GM23338 (cell line): Measurements from ENCODE around the gene PSMG1. TPM values are rescaled to one million over a fixed set of nuclear protein-coding genes. Genes with fewer than 3 reads are reported as not detected.

ENCODE experiments used
- ATAC-seq: fragments of 200-7000 bp; cut with Tn5 transposase; 3 replicates; pipeline ENCODE4 v1.9.1; 2020
- DNase-seq: peaks from one replicate; pipeline ENCODE4 v3.0.0-alpha.2; 2015; ENCODE audit warnings: low spot score
- H2AFZ ChIP-seq: fragments of 200-600 bp; sonication (generic); 2 replicates; pipeline ENCODE4 v1.8.0; 2016; ENCODE audit warnings: antibody characterized with exemption, mild to moderate bottlenecking, moderate library complexity
- H3F3A ChIP-seq: fragments of 200-600 bp; sonication (generic); replicated peaks from 2 replicates; pipeline ENCODE4 v1.8.0; 2017; ENCODE audit warnings: antibody characterized with exemption, mixed run types, low read depth
- H3K27ac ChIP-seq: fragments of 200-600 bp; sonication (generic); 2 replicates; pipeline ENCODE4 v1.6.1; 2016; ENCODE audit warnings: low read depth
- H3K27me3 ChIP-seq: fragments of 200-600 bp; sonication (generic); 2 replicates; pipeline ENCODE4 v1.8.0; 2016; ENCODE audit warnings: mild to moderate bottlenecking, mixed run types, moderate library complexity; ENCODE audit not compliant: insufficient read depth
- H3K36me3 ChIP-seq: fragments of 200-600 bp; sonication (generic); 2 replicates; pipeline ENCODE4 v1.8.0; 2016; ENCODE audit warnings: mild to moderate bottlenecking; ENCODE audit not compliant: insufficient read depth
- H3K4me1 ChIP-seq: fragments of 200-600 bp; sonication (generic); 2 replicates; pipeline ENCODE4 v1.8.0; 2016; ENCODE audit warnings: mild to moderate bottlenecking, moderate library complexity; ENCODE audit not compliant: insufficient read depth
- H3K4me2 ChIP-seq: fragments of 200-600 bp; sonication (generic); 2 replicates; pipeline ENCODE4 v1.7.1; 2017; ENCODE audit warnings: mixed run types
- H3K4me3 ChIP-seq: fragments of 200-600 bp; sonication (generic); 2 replicates; pipeline ENCODE4 v1.6.1; 2016; ENCODE audit warnings: mixed run types
- H3K79me2 ChIP-seq: fragments of 200-600 bp; sonication (generic); replicated peaks from 2 replicates; pipeline ENCODE4 v1.8.0; 2017; ENCODE audit warnings: mild to moderate bottlenecking; ENCODE audit not compliant: insufficient read depth
- H3K9me2 ChIP-seq: fragments of 200-600 bp; sonication (generic); 2 replicates; pipeline ENCODE4 v1.8.0; 2017; ENCODE audit not compliant: insufficient read depth
- H4K20me1 ChIP-seq: fragments of 200-600 bp; sonication (generic); replicated peaks from 2 replicates; pipeline ENCODE4 v1.8.0; 2017; ENCODE audit warnings: mild to moderate bottlenecking; ENCODE audit not compliant: insufficient read depth
- H3K27ac Mint-ChIP-seq: 2 replicates; pipeline ENCODE4 v1.8.0; 2020; ENCODE audit warnings: inconsistent platforms, mild to moderate bottlenecking, moderate library complexity, mixed read lengths
- H3K27me3 Mint-ChIP-seq: 3 replicates; pipeline ENCODE4 v1.8.0; 2022; ENCODE audit warnings: low read depth, mild to moderate bottlenecking, moderate library complexity, mixed read lengths, inconsistent platforms; ENCODE audit not compliant: insufficient read depth, poor library complexity
- H3K36me3 Mint-ChIP-seq: 3 replicates; pipeline ENCODE4 v1.8.0; 2021; ENCODE audit warnings: low read depth, mild to moderate bottlenecking, inconsistent platforms, moderate library complexity, mixed read lengths
- H3K4me1 Mint-ChIP-seq: 3 replicates; pipeline ENCODE4 v1.8.0; 2020; ENCODE audit warnings: mild to moderate bottlenecking, inconsistent platforms, mixed read lengths
- H3K4me3 Mint-ChIP-seq: 3 replicates; pipeline ENCODE4 v1.8.0; 2021; ENCODE audit warnings: moderate library complexity, mild to moderate bottlenecking, inconsistent platforms, mixed read lengths
- H3K9me3 Mint-ChIP-seq: 3 replicates; pipeline ENCODE4 v1.8.0; 2020; ENCODE audit warnings: moderate library complexity, mild to moderate bottlenecking, inconsistent platforms, mixed read lengths
- CREB1 ChIP-seq: fragments of 250-450 bp; sonication (Bioruptor Pico); IDR thresholded peaks from 2 replicates; pipeline ENCODE4 v1.5.0; 2020; ENCODE audit warnings: low read depth, mild to moderate bottlenecking, moderate library complexity
- EZH2 ChIP-seq: fragments of 200-600 bp; sonication (generic); IDR thresholded peaks from one replicate; pipeline ENCODE4 v1.8.0; 2017; ENCODE audit warnings: antibody characterized with exemption, mild to moderate bottlenecking, low read depth; ENCODE audit not compliant: unreplicated experiment
- EZH2phosphoT487 ChIP-seq: fragments of 200-600 bp; sonication (generic); IDR thresholded peaks from one replicate; pipeline ENCODE4 v1.8.1; 2018; ENCODE audit warnings: antibody characterized with exemption; ENCODE audit not compliant: unreplicated experiment
- JUNB ChIP-seq: IDR thresholded peaks from one replicate; pipeline ENCODE4 v1.6.1; 2016; ENCODE audit warnings: antibody characterized with exemption; ENCODE audit not compliant: unreplicated experiment
- NANOG ChIP-seq: IDR thresholded peaks from 2 replicates; pipeline ENCODE4 v1.6.1; 2016; ENCODE audit warnings: antibody characterized with exemption, borderline replicate concordance
- POLR2AphosphoS5 ChIP-seq: IDR thresholded peaks from 2 replicates; pipeline ENCODE4 v1.6.1; 2016; ENCODE audit warnings: antibody characterized with exemption, low read depth
- STAT1 ChIP-seq: IDR thresholded peaks from one replicate; pipeline ENCODE4 v1.6.1; 2016; ENCODE audit warnings: antibody characterized with exemption; ENCODE audit not compliant: unreplicated experiment
- ZNF114 ChIP-seq: fragments of 250-450 bp; sonication (Bioruptor Pico); IDR thresholded peaks from 2 replicates; pipeline ENCODE4 v1.5.0; 2020; ENCODE audit warnings: mild to moderate bottlenecking, moderate library complexity
- ZNF331 ChIP-seq: fragments of 250-450 bp; sonication (Bioruptor Pico); IDR thresholded peaks from 2 replicates; pipeline ENCODE4 v1.5.0; 2020; ENCODE audit warnings: low read depth, mild to moderate bottlenecking, moderate library complexity
- polyA plus RNA-seq: library from polyadenylated mRNA; unstranded; fragments of >200 nt; fragmentation: Nextera tagmentation; extraction: Ambion mirVana; gene quantifications from 2 replicates; pipeline ENCODE4 v1.2.1, GENCODE V29; 2016
- total RNA-seq: library from RNA; depleted of rRNA; stranded (reverse); fragments of >200 nt; shearing (Covaris generic); gene quantifications from 2 replicates; pipeline ENCODE4 v1.2.3, GENCODE V29; 2014
- TF ChIP-seq, protein P1 (sequence below), 2 experiments: fragments of 200-600 bp in 1 of 2; sonication (generic) in 1 of 2; conservative IDR thresholded peaks; 2 replicates each; pipeline versions ENCODE4 v1.5.1 to v1.6.1; 2016 to 2017; ENCODE audit warnings: antibody characterized with exemption in 2 of 2, low read depth in 2 of 2, mild to moderate bottlenecking in 2 of 2, moderate library complexity in 1 of 2
- TF ChIP-seq, protein P2 (sequence below): IDR thresholded peaks from 2 replicates; pipeline ENCODE4 v1.6.1; 2016; ENCODE audit warnings: antibody characterized with exemption
- TF ChIP-seq, protein P3 (sequence below): IDR thresholded peaks from one replicate; pipeline ENCODE4 v1.6.1; 2018; ENCODE audit warnings: antibody characterized with exemption; ENCODE audit not compliant: unreplicated experiment
- TF ChIP-seq, protein P4 (sequence below): fragments of 250-450 bp; sonication (Bioruptor Pico); IDR thresholded peaks from 2 replicates; pipeline ENCODE4 v1.5.0; 2020; ENCODE audit warnings: mild to moderate bottlenecking, moderate library complexity

PSMG1 gene
- total and polyA plus RNA-seq, 2 experiments from 2014 or later = 78.4 to 158 TPM

DNA sequence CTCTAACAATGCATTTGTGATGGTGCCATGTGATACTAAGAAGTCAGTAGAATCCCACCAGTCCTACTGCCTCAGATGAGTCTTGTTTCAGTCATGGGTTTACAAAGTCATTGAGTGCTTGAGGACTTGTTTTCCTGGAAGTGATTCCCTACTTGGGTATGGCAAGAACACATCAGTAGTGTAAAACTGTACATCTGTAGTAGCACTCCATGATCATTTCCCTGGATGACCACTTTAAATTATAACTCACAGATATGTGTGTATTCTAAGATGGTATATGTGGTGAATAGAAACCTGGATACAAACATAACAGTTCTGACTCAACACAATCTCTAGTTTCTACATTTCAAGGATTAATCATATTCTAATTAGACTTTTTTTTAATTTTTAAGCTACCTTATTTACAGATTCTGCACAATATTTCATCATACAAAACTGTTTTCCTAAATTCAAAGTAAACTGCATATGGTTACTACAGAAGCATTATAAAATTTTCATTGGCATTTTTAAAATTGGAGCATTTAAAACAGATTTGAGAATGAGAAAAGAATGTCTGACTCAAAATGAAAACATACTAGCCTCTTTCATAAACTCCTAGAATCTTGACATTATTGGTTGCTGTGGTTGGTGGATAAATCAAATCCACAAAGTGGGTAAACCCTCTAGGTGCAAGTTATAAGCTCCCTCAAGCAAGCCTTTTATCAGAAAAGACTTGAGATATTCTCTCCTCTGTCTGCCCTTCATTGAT, 6.8 kb upstream of the PSMG1 start:
- H3K27me3 ChIP-seq = no peaks in the 10 kb centered on the region
- H3K79me2 ChIP-seq = no peaks in the 10 kb centered on the region
- peaks cover 3% of the 10 kb centered on the region; the same call in 1 of the 2 replicates for H3K36me3 ChIP-seq
- peaks cover 24% of the 10 kb centered on the region; the same call in 2 of the 3 replicates for H3K4me1 Mint-ChIP-seq
- no peak overlapping the region for H3K4me3 Mint-ChIP-seq
- no peaks in the 10 kb centered on the region for H3F3A ChIP-seq
- TF ChIP-seq JUNB = no peak
- TF ChIP-seq ZNF331 (CRISPR knock-in tag) = no peak
- TF ChIP-seq, protein P1, sequence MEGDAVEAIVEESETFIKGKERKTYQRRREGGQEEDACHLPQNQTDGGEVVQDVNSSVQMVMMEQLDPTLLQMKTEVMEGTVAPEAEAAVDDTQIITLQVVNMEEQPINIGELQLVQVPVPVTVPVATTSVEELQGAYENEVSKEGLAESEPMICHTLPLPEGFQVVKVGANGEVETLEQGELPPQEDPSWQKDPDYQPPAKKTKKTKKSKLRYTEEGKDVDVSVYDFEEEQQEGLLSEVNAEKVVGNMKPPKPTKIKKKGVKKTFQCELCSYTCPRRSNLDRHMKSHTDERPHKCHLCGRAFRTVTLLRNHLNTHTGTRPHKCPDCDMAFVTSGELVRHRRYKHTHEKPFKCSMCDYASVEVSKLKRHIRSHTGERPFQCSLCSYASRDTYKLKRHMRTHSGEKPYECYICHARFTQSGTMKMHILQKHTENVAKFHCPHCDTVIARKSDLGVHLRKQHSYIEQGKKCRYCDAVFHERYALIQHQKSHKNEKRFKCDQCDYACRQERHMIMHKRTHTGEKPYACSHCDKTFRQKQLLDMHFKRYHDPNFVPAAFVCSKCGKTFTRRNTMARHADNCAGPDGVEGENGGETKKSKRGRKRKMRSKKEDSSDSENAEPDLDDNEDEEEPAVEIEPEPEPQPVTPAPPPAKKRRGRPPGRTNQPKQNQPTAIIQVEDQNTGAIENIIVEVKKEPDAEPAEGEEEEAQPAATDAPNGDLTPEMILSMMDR (conservative IDR thresholded peaks at IDR 0.05; ENCODE audit: low read depth in 2 of 2) = no peak
- no peak for TF ChIP-seq ZNF114
- TF ChIP-seq NANOG = no peak
- no peak for TF ChIP-seq POLR2AphosphoS5
- no peak for TF ChIP-seq CREB1 (CRISPR knock-in tag)
- TF ChIP-seq EZH2phosphoT487 = no peak
- TF ChIP-seq, protein P2, sequence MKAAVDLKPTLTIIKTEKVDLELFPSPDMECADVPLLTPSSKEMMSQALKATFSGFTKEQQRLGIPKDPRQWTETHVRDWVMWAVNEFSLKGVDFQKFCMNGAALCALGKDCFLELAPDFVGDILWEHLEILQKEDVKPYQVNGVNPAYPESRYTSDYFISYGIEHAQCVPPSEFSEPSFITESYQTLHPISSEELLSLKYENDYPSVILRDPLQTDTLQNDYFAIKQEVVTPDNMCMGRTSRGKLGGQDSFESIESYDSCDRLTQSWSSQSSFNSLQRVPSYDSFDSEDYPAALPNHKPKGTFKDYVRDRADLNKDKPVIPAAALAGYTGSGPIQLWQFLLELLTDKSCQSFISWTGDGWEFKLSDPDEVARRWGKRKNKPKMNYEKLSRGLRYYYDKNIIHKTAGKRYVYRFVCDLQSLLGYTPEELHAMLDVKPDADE = no peak
- no peak for TF ChIP-seq EZH2
- TF ChIP-seq STAT1 = no peak
- TF ChIP-seq, protein P3, sequence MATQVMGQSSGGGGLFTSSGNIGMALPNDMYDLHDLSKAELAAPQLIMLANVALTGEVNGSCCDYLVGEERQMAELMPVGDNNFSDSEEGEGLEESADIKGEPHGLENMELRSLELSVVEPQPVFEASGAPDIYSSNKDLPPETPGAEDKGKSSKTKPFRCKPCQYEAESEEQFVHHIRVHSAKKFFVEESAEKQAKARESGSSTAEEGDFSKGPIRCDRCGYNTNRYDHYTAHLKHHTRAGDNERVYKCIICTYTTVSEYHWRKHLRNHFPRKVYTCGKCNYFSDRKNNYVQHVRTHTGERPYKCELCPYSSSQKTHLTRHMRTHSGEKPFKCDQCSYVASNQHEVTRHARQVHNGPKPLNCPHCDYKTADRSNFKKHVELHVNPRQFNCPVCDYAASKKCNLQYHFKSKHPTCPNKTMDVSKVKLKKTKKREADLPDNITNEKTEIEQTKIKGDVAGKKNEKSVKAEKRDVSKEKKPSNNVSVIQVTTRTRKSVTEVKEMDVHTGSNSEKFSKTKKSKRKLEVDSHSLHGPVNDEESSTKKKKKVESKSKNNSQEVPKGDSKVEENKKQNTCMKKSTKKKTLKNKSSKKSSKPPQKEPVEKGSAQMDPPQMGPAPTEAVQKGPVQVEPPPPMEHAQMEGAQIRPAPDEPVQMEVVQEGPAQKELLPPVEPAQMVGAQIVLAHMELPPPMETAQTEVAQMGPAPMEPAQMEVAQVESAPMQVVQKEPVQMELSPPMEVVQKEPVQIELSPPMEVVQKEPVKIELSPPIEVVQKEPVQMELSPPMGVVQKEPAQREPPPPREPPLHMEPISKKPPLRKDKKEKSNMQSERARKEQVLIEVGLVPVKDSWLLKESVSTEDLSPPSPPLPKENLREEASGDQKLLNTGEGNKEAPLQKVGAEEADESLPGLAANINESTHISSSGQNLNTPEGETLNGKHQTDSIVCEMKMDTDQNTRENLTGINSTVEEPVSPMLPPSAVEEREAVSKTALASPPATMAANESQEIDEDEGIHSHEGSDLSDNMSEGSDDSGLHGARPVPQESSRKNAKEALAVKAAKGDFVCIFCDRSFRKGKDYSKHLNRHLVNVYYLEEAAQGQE = no peak
- TF ChIP-seq, protein P4, sequence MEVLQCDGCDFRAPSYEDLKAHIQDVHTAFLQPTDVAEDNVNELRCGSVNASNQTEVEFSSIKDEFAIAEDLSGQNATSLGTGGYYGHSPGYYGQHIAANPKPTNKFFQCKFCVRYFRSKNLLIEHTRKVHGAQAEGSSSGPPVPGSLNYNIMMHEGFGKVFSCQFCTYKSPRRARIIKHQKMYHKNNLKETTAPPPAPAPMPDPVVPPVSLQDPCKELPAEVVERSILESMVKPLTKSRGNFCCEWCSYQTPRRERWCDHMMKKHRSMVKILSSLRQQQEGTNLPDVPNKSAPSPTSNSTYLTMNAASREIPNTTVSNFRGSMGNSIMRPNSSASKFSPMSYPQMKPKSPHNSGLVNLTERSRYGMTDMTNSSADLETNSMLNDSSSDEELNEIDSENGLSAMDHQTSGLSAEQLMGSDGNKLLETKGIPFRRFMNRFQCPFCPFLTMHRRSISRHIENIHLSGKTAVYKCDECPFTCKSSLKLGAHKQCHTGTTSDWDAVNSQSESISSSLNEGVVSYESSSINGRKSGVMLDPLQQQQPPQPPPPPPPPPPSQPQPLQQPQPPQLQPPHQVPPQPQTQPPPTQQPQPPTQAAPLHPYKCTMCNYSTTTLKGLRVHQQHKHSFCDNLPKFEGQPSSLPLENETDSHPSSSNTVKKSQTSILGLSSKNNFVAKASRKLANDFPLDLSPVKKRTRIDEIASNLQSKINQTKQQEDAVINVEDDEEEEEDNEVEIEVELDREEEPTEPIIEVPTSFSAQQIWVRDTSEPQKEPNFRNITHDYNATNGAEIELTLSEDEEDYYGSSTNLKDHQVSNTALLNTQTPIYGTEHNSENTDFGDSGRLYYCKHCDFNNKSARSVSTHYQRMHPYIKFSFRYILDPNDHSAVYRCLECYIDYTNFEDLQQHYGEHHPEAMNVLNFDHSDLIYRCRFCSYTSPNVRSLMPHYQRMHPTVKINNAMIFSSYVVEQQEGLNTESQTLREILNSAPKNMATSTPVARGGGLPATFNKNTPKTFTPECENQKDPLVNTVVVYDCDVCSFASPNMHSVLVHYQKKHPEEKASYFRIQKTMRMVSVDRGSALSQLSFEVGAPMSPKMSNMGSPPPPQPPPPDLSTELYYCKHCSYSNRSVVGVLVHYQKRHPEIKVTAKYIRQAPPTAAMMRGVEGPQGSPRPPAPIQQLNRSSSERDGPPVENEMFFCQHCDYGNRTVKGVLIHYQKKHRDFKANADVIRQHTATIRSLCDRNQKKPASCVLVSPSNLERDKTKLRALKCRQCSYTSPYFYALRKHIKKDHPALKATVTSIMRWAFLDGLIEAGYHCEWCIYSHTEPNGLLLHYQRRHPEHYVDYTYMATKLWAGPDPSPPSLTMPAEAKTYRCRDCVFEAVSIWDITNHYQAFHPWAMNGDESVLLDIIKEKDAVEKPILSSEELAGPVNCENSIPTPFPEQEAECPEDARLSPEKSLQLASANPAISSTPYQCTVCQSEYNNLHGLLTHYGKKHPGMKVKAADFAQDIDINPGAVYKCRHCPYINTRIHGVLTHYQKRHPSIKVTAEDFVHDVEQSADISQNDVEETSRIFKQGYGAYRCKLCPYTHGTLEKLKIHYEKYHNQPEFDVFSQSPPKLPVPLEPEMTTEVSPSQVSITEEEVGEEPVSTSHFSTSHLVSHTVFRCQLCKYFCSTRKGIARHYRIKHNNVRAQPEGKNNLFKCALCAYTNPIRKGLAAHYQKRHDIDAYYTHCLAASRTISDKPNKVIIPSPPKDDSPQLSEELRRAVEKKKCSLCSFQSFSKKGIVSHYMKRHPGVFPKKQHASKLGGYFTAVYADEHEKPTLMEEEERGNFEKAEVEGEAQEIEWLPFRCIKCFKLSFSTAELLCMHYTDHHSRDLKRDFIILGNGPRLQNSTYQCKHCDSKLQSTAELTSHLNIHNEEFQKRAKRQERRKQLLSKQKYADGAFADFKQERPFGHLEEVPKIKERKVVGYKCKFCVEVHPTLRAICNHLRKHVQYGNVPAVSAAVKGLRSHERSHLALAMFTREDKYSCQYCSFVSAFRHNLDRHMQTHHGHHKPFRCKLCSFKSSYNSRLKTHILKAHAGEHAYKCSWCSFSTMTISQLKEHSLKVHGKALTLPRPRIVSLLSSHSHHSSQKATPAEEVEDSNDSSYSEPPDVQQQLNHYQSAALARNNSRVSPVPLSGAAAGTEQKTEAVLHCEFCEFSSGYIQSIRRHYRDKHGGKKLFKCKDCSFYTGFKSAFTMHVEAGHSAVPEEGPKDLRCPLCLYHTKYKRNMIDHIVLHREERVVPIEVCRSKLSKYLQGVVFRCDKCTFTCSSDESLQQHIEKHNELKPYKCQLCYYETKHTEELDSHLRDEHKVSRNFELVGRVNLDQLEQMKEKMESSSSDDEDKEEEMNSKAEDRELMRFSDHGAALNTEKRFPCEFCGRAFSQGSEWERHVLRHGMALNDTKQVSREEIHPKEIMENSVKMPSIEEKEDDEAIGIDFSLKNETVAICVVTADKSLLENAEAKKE (CRISPR knock-in tag) = no peak
- peaks cover 5% of the 10 kb centered on the region; the same call in 1 of the 2 replicates for H3K4me1 ChIP-seq
- no peaks in the 10 kb centered on the region for H3K9me2 ChIP-seq
- H2AFZ ChIP-seq = no peak overlapping the region
- H4K20me1 ChIP-seq = no peaks in the 10 kb centered on the region
- DNase-seq = no peak
- H3K9me3 Mint-ChIP-seq = no peaks in the 10 kb centered on the region
- no peak for ATAC-seq
- no peak overlapping the region for H3K4me2 ChIP-seq
- H3K4me3 ChIP-seq = no peak overlapping the region
- no peaks in the 10 kb centered on the region for H3K27me3 Mint-ChIP-seq
- no peak overlapping the region for H3K27ac ChIP-seq
- H3K27ac Mint-ChIP-seq = no peak overlapping the region
- H3K36me3 Mint-ChIP-seq = peaks cover under 1% of the 10 kb centered on the region; the same call in 1 of the 3 replicates
